ENCODE measurements around the gene SLC32A1. TPM values are rescaled to one million over a fixed set of nuclear protein-coding genes. Genes with fewer than 3 reads are reported as not detected.

Gene SLC32A1
- total and polyA plus RNA-seq, 2 of the 4 experiments (the other 2 are of a cell fraction) = not detected

GRCh38 chr20:38697306-38697705 lies 27.0 kb upstream of the SLC32A1 start:
- no peak overlapping the region for H3K27ac ChIP-seq (ENCODE audit: insufficient read depth, low read length)
- no peak overlapping the region for H3K14ac ChIP-seq (replicated peaks; ENCODE audit: low read depth, low read length)
- no peaks in the 10 kb centered on the region for H3K79me1 ChIP-seq (ENCODE audit: low read depth in 1 of 2, low read length in 2 of 2)
- WGBS, 2 experiments (ENCODE audit: extremely low coverage in 2 of 2, insufficient read length in 1 of 2) = 90% methylated on average over 2 of the region's 9 CpGs; no CpG with 5 or more reads in 1 of the 2 experiments
- ChIA-PET POLR2A (ENCODE audit: unreplicated experiment) (no interaction called here), CTCF (no interaction called here)
- no peaks in the 10 kb centered on the region for H3K4me1 ChIP-seq (ENCODE audit: control insufficient read depth, insufficient read depth, low read length)
- in situ Hi-C loops (cut with MboI; ENCODE audit: low sequenced_read_pairs) (no loop called here), dilution Hi-C loops (cut with HindIII; ENCODE audit: low sequenced_read_pairs, unreplicated experiment) (no loop called here), intact Hi-C loops (cut with micrococcal nuclease) (no loop called here)
- no peak for DNase-seq
- H2AFZ ChIP-seq (replicated peaks; ENCODE audit: low read length, poor library complexity) = no peak overlapping the region
- H2BK120ac ChIP-seq (ENCODE audit: low read depth, low read length) = no peak overlapping the region
- H3K23ac ChIP-seq (ENCODE audit: low read depth, low read length) = no peak overlapping the region
- H3K36me3 ChIP-seq (ENCODE audit: control insufficient read depth, insufficient read depth, low read length) = no peaks in the 10 kb centered on the region
- no peak overlapping the region for H2BK20ac ChIP-seq (ENCODE audit: low read depth, low read length)
- no peak overlapping the region for H3K18ac ChIP-seq (ENCODE audit: low read depth, low read length)
- no peak for ATAC-seq (ENCODE audit: low read depth)
- H2BK5ac ChIP-seq (ENCODE audit: low read depth, low read length, poor library complexity, severe bottlenecking) = no peak overlapping the region
- H3K27me3 ChIP-seq (ENCODE audit: control insufficient read depth, insufficient read depth, low read length) = peaks cover 5% of the 10 kb centered on the region
- TF ChIP-seq USF2 (IDR thresholded peaks at IDR 0.05; ENCODE audit: low read depth, low read length) (no peak), FOS (IDR thresholded peaks at IDR 0.05; ENCODE audit: low read depth, low read length) (no peak), RCOR1 (IDR thresholded peaks at IDR 0.05; ENCODE audit: insufficient replicate concordance, low read length) (no peak), NFE2L2 (IDR thresholded peaks at IDR 0.05; ENCODE audit: low read depth, low read length) (no peak), CEBPB (IDR thresholded peaks at IDR 0.05; ENCODE audit: low read depth, low read length) (no peak), MXI1 (IDR thresholded peaks at IDR 0.05; ENCODE audit: borderline replicate concordance, low read depth, low read length) (no peak), ELK1 (IDR thresholded peaks at IDR 0.05; ENCODE audit: borderline replicate concordance, low read depth, low read length) (no peak), RAD21 (IDR thresholded peaks at IDR 0.05; ENCODE audit: low read length) (no peak), CHD1 (IDR thresholded peaks at IDR 0.05; ENCODE audit: low read depth, low read length) (no peak), BHLHE40 (IDR thresholded peaks at IDR 0.05; ENCODE audit: low read depth, low read length) (no peak), MAZ (IDR thresholded peaks at IDR 0.05; ENCODE audit: borderline replicate concordance, low read depth, low read length) (no peak), RFX5 (IDR thresholded peaks at IDR 0.05; ENCODE audit: low read depth, low read length) (no peak), MAFK (IDR thresholded peaks at IDR 0.05; ENCODE audit: low read depth, low read length) (no peak), POLR2A (IDR thresholded peaks at IDR 0.05; ENCODE audit: low read depth, low read length) (no peak), CTCF (conservative IDR thresholded peaks at IDR 0.05; ENCODE audit: low read depth, low read length) (no peak)
- no peak overlapping the region for H2AK5ac ChIP-seq (ENCODE audit: low read depth, low read length)
- no peak overlapping the region for H3K4ac ChIP-seq (ENCODE audit: low read depth, low read length)
- no peaks in the 10 kb centered on the region for H3K9me3 ChIP-seq (ENCODE audit: control insufficient read depth, insufficient read depth, low read length)
- H4K8ac ChIP-seq (ENCODE audit: low read depth in 2 of 2, low read length in 2 of 2) = no peak overlapping the region
- H2BK15ac ChIP-seq (ENCODE audit: low read depth, low read length) = no peak overlapping the region
- H2AK9ac ChIP-seq (replicated peaks; ENCODE audit: low read depth, low read length, poor library complexity) = no peak overlapping the region
- no peak overlapping the region for H4K91ac ChIP-seq (ENCODE audit: insufficient read depth, low read depth, low read length)
- H3K9ac ChIP-seq (ENCODE audit: low read depth, low read length) = no peak overlapping the region
- no peak overlapping the region for H3K4me2 ChIP-seq (ENCODE audit: low read depth, low read length)
- no peaks in the 10 kb centered on the region for H3K9me1 ChIP-seq (ENCODE audit: insufficient read depth, low read length)
- H3K56ac ChIP-seq (ENCODE audit: extremely low read depth, insufficient read depth, low read length) = no peak overlapping the region
- no TSS peak for BruUV-seq (replicated peaks)
- no peaks in the 10 kb centered on the region for H4K20me1 ChIP-seq (ENCODE audit: insufficient read depth, low read length)
- H3K4me3 ChIP-seq (ENCODE audit: insufficient read depth, low read depth, low read length) = no peak overlapping the region
- no peak overlapping the region for H4K5ac ChIP-seq (ENCODE audit: low read depth, low read length)

Data from IMR-90 (cell line).